HCT116 (cell line): ENCODE measurements around the gene PXK.

ENCODE experiments used
- EZH2 ChIP-seq: fragments of 200-600 bp; sonication (generic); IDR thresholded peaks from 2 replicates; pipeline ENCODE4 v1.6.1; 2017; ENCODE audit warnings: antibody characterized with exemption, mixed run types
- EZH2phosphoT487 ChIP-seq: fragments of 200-600 bp; IDR thresholded peaks from 2 replicates; pipeline ENCODE4 v1.6.1; 2018; ENCODE audit warnings: antibody characterized with exemption, borderline replicate concordance
- FOSL1 ChIP-seq: IDR thresholded peaks from 2 replicates; pipeline ENCODE4 v1.6.1; 2012; ENCODE audit warnings: low read depth
- POLR2A ChIP-seq: IDR thresholded peaks from 2 replicates; pipeline ENCODE4 v1.7.0; 2011; ENCODE audit warnings: borderline replicate concordance; ENCODE audit not compliant: insufficient read depth, insufficient read length; ENCODE audit errors: extremely low read depth
- POLR2AphosphoS5 ChIP-seq: IDR thresholded peaks from 2 replicates; pipeline ENCODE4 v1.6.1; 2011; ENCODE audit warnings: mild to moderate bottlenecking, low read depth, low read length, moderate library complexity
- TCF7L2 ChIP-seq: IDR thresholded peaks from 2 replicates; pipeline ENCODE4 v1.7.0; 2011; ENCODE audit warnings: borderline replicate concordance, inconsistent platforms; ENCODE audit not compliant: insufficient read depth, insufficient read length; ENCODE audit errors: extremely low read depth
- ZFX ChIP-seq: fragments of 450-650 bp; IDR thresholded peaks from 2 replicates; pipeline ENCODE4 v1.6.1; 2017
- ZNF274 ChIP-seq: fragments of 200-500 bp; sonication (Bioruptor generic); IDR thresholded peaks from 2 replicates; pipeline ENCODE4 v1.6.1; 2014; ENCODE audit warnings: mild to moderate bottlenecking, low read depth, low read length, inconsistent platforms
- TF ChIP-seq, protein P1 (sequence below), 3 experiments: fragments of 200-600 bp in 1 of 3; sonication (generic) in 1 of 3; IDR thresholded peaks in 2 of 3; conservative IDR thresholded peaks in 1 of 3; 2 replicates each; pipeline ENCODE4 v1.5.1; 2012 to 2017; ENCODE audit warnings: low read depth in 2 of 3, low read length in 2 of 3, antibody characterized with exemption in 1 of 3, borderline replicate concordance in 1 of 3, control low read depth in 1 of 3, mild to moderate bottlenecking in 1 of 3, mixed read lengths in 1 of 3, mixed run types in 1 of 3, moderate library complexity in 1 of 3; ENCODE audit not compliant: insufficient read depth in 1 of 3

DNA sequence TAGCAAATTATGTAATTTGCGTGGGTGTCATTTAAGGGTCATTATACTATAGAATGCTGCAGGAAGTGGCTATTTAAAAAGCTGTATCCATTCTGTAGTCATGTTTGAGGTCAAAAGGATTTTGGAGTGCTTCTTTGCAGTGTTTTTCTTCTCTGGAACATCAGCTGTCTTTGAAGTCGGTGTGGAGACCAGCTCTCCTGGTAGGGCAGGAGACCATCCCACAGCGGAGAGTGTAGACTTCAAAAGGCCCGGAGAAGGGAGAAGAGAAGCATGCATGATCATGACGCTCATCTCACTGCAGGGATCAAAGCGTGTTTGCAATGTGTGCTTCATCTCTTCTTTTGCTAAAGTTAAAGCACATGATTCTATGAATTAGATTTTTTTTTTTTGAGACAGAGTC, 19.9 kb downstream of the PXK start:
- no peak for TF ChIP-seq POLR2A
- TF ChIP-seq, protein P1, sequence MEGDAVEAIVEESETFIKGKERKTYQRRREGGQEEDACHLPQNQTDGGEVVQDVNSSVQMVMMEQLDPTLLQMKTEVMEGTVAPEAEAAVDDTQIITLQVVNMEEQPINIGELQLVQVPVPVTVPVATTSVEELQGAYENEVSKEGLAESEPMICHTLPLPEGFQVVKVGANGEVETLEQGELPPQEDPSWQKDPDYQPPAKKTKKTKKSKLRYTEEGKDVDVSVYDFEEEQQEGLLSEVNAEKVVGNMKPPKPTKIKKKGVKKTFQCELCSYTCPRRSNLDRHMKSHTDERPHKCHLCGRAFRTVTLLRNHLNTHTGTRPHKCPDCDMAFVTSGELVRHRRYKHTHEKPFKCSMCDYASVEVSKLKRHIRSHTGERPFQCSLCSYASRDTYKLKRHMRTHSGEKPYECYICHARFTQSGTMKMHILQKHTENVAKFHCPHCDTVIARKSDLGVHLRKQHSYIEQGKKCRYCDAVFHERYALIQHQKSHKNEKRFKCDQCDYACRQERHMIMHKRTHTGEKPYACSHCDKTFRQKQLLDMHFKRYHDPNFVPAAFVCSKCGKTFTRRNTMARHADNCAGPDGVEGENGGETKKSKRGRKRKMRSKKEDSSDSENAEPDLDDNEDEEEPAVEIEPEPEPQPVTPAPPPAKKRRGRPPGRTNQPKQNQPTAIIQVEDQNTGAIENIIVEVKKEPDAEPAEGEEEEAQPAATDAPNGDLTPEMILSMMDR (IDR thresholded peaks at IDR 0.05 in 2 of 3, conservative IDR thresholded peaks at IDR 0.05 in 1 of 3; ENCODE audit: borderline replicate concordance in 1 of 3, insufficient read depth in 1 of 3, low read depth in 2 of 3, low read length in 2 of 3) = no peak
- no peak for TF ChIP-seq EZH2phosphoT487
- TF ChIP-seq EZH2 = no peak
- TF ChIP-seq FOSL1 = no peak
- no peak for TF ChIP-seq ZNF274
- TF ChIP-seq ZFX = no peak
- TF ChIP-seq POLR2AphosphoS5 = no peak
- TF ChIP-seq TCF7L2 = no peak
